HEK293 (cell line): Measurements from ENCODE around the gene BAG5.
A peak's percentile ranks its signal among the peaks of the same experiment; 100 is the strongest.

Experiments used
- CTCF ChIA-PET: fragments of 350-600 bp; formaldehyde crosslinking; extraction: SDS; loops from one replicate; lab custom pipeline; 2021; ENCODE audit warnings: antibody characterized with exemption; lab: Yijun Ruan, JAX
- POLR2A ChIA-PET: fragments of 300-600 bp; formaldehyde crosslinking; extraction: SDS; loops from one replicate; lab custom pipeline; 2020; ENCODE audit warnings: antibody characterized with exemption, inconsistent platforms; lab: Yijun Ruan, JAX
- H3K27ac ChIP-seq: fragments of 200-500 bp; sonication (Bioruptor generic); 2 replicates; pipeline ENCODE4 v1.5.1; 2014; ENCODE audit warnings: low read depth, low read length, control low read depth, inconsistent platforms; ENCODE audit errors: extremely low read depth
- H3K36me3 ChIP-seq, 2 experiments: fragments of 200-500 bp in 1 of 2; sonication (Bioruptor generic) in 1 of 2; 1 replicate in 1 of 2; 2 replicates in 1 of 2; pipeline ENCODE4 v1.5.1; 2014 to 2017; ENCODE audit warnings: inconsistent platforms in 2 of 2, low read length in 2 of 2; ENCODE audit not compliant: control insufficient read depth in 2 of 2, insufficient read depth in 1 of 2
- H3K4me1 ChIP-seq: fragments of 200-500 bp; sonication (Bioruptor generic); 2 replicates; pipeline ENCODE4 v1.5.1; 2014; ENCODE audit warnings: mild to moderate bottlenecking, low read length, inconsistent platforms; ENCODE audit not compliant: control insufficient read depth, insufficient read depth
- H3K4me3 ChIP-seq: 2 replicates; pipeline ENCODE4 v1.5.1; 2011; ENCODE audit warnings: low read depth, mild to moderate bottlenecking, control low read depth, low read length, moderate library complexity
- H3K9me3 ChIP-seq: fragments of 200-500 bp; sonication (Bioruptor generic); 2 replicates; pipeline ENCODE4 v1.5.1; 2014; ENCODE audit warnings: low read depth, low read length, inconsistent platforms; ENCODE audit not compliant: control insufficient read depth, insufficient read depth
- GLI2 ChIP-seq: fragments of 450-650 bp; formaldehyde crosslinking; IDR thresholded peaks from 2 replicates; pipeline ENCODE4; 2017; ENCODE audit warnings: missing biosample characterization, missing genetic modification characterization, low read depth, borderline replicate concordance
- GLIS2 ChIP-seq: fragments of 450-650 bp; formaldehyde crosslinking; IDR thresholded peaks from 2 replicates; pipeline ENCODE4 v1.5.1; 2016; ENCODE audit warnings: missing biosample characterization, missing genetic modification characterization
- KLF16 ChIP-seq: fragments of 450-650 bp; formaldehyde crosslinking; IDR thresholded peaks from 2 replicates; pipeline ENCODE4 v1.5.1; 2017; ENCODE audit warnings: missing biosample characterization, missing genetic modification characterization
- ZBTB1 ChIP-seq: fragments of 450-650 bp; formaldehyde crosslinking; IDR thresholded peaks from 2 replicates; pipeline ENCODE4 v1.5.1; 2016; ENCODE audit warnings: missing biosample characterization, missing genetic modification characterization
- ZBTB8A ChIP-seq: fragments of 450-650 bp; formaldehyde crosslinking; IDR thresholded peaks from 2 replicates; pipeline ENCODE4 v1.5.1; 2016; ENCODE audit warnings: missing biosample characterization, missing genetic modification characterization
- ZFHX2 ChIP-seq: fragments of 450-650 bp; formaldehyde crosslinking; conservative IDR thresholded peaks from 2 replicates; pipeline ENCODE4 v1.5.1; 2016; ENCODE audit warnings: missing biosample characterization, missing genetic modification characterization
- ZNF112 ChIP-seq: fragments of 450-650 bp; formaldehyde crosslinking; IDR thresholded peaks from 2 replicates; pipeline ENCODE4 v1.5.0; 2017; ENCODE audit warnings: missing biosample characterization, missing genetic modification characterization
- ZNF132 ChIP-seq: fragments of 450-650 bp; formaldehyde crosslinking; IDR thresholded peaks from 2 replicates; pipeline ENCODE4 v1.5.1; 2017; ENCODE audit warnings: missing biosample characterization, missing genetic modification characterization, borderline replicate concordance
- ZNF146 ChIP-seq: fragments of 450-650 bp; formaldehyde crosslinking; IDR thresholded peaks from 2 replicates; pipeline ENCODE4 v1.5.1; 2016; ENCODE audit warnings: missing biosample characterization, missing genetic modification characterization
- ZNF214 ChIP-seq: fragments of 450-650 bp; formaldehyde crosslinking; IDR thresholded peaks from 2 replicates; pipeline ENCODE4 v1.5.1; 2017; ENCODE audit warnings: missing biosample characterization, mild to moderate bottlenecking, missing genetic modification characterization, borderline replicate concordance
- ZNF302 ChIP-seq: fragments of 450-650 bp; formaldehyde crosslinking; IDR thresholded peaks from 2 replicates; pipeline ENCODE4 v1.5.1; 2016; ENCODE audit warnings: missing biosample characterization, missing genetic modification characterization, low read depth
- ZNF391 ChIP-seq: fragments of 450-650 bp; formaldehyde crosslinking; IDR thresholded peaks from 2 replicates; pipeline ENCODE4 v1.5.1; 2016; ENCODE audit warnings: low read depth, missing biosample characterization, missing genetic modification characterization, borderline replicate concordance
- ZNF394 ChIP-seq: fragments of 450-650 bp; formaldehyde crosslinking; IDR thresholded peaks from 2 replicates; pipeline ENCODE4 v1.5.1; 2016; ENCODE audit warnings: missing biosample characterization, missing genetic modification characterization, mild to moderate bottlenecking, moderate library complexity, borderline replicate concordance
- ZNF404 ChIP-seq: fragments of 450-650 bp; formaldehyde crosslinking; IDR thresholded peaks from 2 replicates; pipeline ENCODE4 v1.5.1; 2017; ENCODE audit warnings: missing biosample characterization, missing genetic modification characterization
- ZNF449 ChIP-seq: fragments of 450-650 bp; formaldehyde crosslinking; IDR thresholded peaks from 2 replicates; pipeline ENCODE4 v1.5.1; 2017; ENCODE audit warnings: missing biosample characterization, mild to moderate bottlenecking, missing genetic modification characterization, moderate library complexity
- ZNF549 ChIP-seq: fragments of 450-650 bp; IDR thresholded peaks from 2 replicates; pipeline ENCODE4 v1.5.1; 2018; ENCODE audit warnings: missing biosample characterization, missing genetic modification characterization, mild to moderate bottlenecking, inconsistent platforms, moderate library complexity
- ZNF624 ChIP-seq: fragments of 450-650 bp; formaldehyde crosslinking; IDR thresholded peaks from 2 replicates; pipeline ENCODE4 v1.5.1; 2017; ENCODE audit warnings: missing biosample characterization, missing genetic modification characterization
- ZNF626 ChIP-seq: fragments of 450-650 bp; sonication (Bioruptor Pico); formaldehyde crosslinking; IDR thresholded peaks from 2 replicates; pipeline ENCODE4 v1.5.1; 2018; ENCODE audit warnings: missing biosample characterization, missing genetic modification characterization, inconsistent platforms
- ZNF654 ChIP-seq: fragments of 450-650 bp; formaldehyde crosslinking; IDR thresholded peaks from 2 replicates; pipeline ENCODE4 v1.5.1; 2016; ENCODE audit warnings: low read depth, missing biosample characterization, missing genetic modification characterization
- ZNF664 ChIP-seq: fragments of 450-650 bp; formaldehyde crosslinking; IDR thresholded peaks from 2 replicates; pipeline ENCODE4 v1.5.1; 2016; ENCODE audit warnings: missing biosample characterization, missing genetic modification characterization
- ZNF707 ChIP-seq: fragments of 450-650 bp; formaldehyde crosslinking; IDR thresholded peaks from 2 replicates; pipeline ENCODE4 v1.5.1; 2016; ENCODE audit warnings: missing biosample characterization, missing genetic modification characterization
- ZSCAN30 ChIP-seq: fragments of 450-650 bp; IDR thresholded peaks from 2 replicates; pipeline ENCODE4 v1.5.1; 2018; ENCODE audit warnings: missing biosample characterization, mild to moderate bottlenecking, missing genetic modification characterization, moderate library complexity
- TF ChIP-seq, protein P1 (sequence below): fragments of 450-650 bp; formaldehyde crosslinking; IDR thresholded peaks from 2 replicates; pipeline ENCODE4 v1.5.1; 2016; ENCODE audit warnings: missing biosample characterization, missing genetic modification characterization
- TF ChIP-seq, protein P2 (sequence below): fragments of 450-650 bp; formaldehyde crosslinking; IDR thresholded peaks from 2 replicates; pipeline ENCODE4 v1.5.1; 2016; ENCODE audit warnings: missing biosample characterization, missing genetic modification characterization, borderline replicate concordance
- TF ChIP-seq, protein P3 (sequence below): fragments of 450-650 bp; formaldehyde crosslinking; IDR thresholded peaks from 2 replicates; pipeline ENCODE4 v1.5.1; 2016; ENCODE audit warnings: missing biosample characterization, missing genetic modification characterization
- TF ChIP-seq, protein P4 (sequence below): fragments of 450-650 bp; formaldehyde crosslinking; IDR thresholded peaks from 2 replicates; pipeline ENCODE4 v1.5.1; 2016; ENCODE audit warnings: missing biosample characterization, missing genetic modification characterization
- TF ChIP-seq, protein P5 (sequence below): fragments of 450-650 bp; formaldehyde crosslinking; IDR thresholded peaks from 2 replicates; pipeline ENCODE4 v1.5.1; 2016; ENCODE audit warnings: missing biosample characterization, missing genetic modification characterization

The BAG5 gene

DNA sequence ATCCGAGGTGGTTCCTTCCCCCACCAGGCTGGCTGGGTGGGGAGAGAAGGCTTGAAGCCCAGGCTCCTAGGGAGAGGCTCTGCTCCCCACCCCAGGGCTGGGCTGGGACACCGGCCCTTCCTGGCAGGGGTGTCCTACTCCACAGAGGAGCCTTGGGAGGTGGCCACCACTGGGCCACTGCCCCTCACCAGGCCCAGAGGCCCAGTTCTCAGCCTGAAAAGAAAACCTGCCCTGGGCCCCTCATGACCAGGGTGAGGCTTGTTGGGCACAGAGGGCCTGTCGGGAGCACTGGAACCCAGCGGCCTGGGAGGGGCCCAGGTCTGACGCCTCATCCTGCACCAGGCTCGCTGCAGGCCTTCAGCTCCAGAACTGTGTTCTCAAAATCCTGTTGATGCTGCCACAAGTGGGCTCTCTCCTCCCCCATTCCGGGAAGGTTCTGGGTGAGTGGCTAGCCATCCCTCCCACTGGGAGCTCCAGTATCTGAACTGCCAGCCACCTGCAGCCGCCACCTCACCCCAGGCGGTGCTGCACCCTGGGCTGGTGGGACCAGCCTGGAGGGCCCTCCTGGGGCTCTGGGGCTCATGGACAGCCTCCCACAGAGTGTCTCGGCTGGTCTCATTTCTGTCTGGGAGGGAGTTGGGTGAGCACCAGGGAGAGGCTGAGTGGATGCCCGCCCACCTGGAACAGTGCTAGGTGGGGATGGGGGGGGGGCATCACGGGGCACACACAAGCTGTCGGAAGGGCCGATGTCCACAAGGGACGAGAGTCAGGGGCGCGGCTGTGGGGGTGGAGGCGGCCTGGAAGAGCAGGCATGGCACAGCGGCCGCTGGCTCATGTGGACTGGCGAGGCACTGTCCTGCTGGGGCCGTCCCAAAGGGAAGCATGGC is 11.8 kb downstream of the BAG5 start:
- H3K36me3 ChIP-seq, result no peaks in the 10 kb centered on the region
- H3K27ac ChIP-seq, result 0 out of 2 replicates have a peak overlapping the region, but pooled peaks have one; percentile 24
- POLR2A ChIA-PET, result interaction anchor here (1.0 kb wide), 1 partner anchor 22 kb away, joined by 3 read pairs; no protein-coding TSS in a partner anchor
- H3K4me1 ChIP-seq, result no peaks in the 10 kb centered on the region; the same call in 1 of the 2 replicates
- CTCF ChIA-PET, result interaction anchor here (0.6 to 6.0 kb wide), 3 partner anchors 33 to 876 kb away, joined by 3 to 48 read pairs (median 11); no protein-coding TSS in a partner anchor
- no peak overlapping the region for H3K4me3 ChIP-seq
- H3K9me3 ChIP-seq, result no peaks in the 10 kb centered on the region
- TF ChIP-seq ZNF549 (tag by site-specific recombination) (no peak), ZNF146 (tag by site-specific recombination) (no peak), ZNF664 (tag by site-specific recombination) (no peak), GLIS2 (tag by site-specific recombination) (no peak), ZNF404 (no peak), ZNF394 (no peak), ZBTB1 (tag by site-specific recombination) (no peak), ZSCAN30 (tag by site-specific recombination) (no peak), ZNF707 (tag by site-specific recombination) (no peak), ZFHX2 (peak; percentile 42; the same call in 1 of the 2 replicates), ZNF626 (no peak), ZNF214 (no peak), ZNF302 (tag by site-specific recombination) (no peak), ZNF391 (no peak), KLF16 (tag by site-specific recombination) (no peak), ZNF449 (tag by site-specific recombination) (no peak), ZNF624 (tag by site-specific recombination) (no peak), ZNF132 (tag by site-specific recombination) (no peak), ZBTB8A (no peak), ZNF112 (no peak), ZNF654 (tag by site-specific recombination) (no peak), GLI2 (no peak)
- TF ChIP-seq, protein P1, sequence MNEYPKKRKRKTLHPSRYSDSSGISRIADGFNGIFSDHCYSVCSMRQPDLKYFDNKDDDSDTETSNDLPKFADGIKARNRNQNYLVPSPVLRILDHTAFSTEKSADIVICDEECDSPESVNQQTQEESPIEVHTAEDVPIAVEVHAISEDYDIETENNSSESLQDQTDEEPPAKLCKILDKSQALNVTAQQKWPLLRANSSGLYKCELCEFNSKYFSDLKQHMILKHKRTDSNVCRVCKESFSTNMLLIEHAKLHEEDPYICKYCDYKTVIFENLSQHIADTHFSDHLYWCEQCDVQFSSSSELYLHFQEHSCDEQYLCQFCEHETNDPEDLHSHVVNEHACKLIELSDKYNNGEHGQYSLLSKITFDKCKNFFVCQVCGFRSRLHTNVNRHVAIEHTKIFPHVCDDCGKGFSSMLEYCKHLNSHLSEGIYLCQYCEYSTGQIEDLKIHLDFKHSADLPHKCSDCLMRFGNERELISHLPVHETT, result no peak
- TF ChIP-seq, protein P2, sequence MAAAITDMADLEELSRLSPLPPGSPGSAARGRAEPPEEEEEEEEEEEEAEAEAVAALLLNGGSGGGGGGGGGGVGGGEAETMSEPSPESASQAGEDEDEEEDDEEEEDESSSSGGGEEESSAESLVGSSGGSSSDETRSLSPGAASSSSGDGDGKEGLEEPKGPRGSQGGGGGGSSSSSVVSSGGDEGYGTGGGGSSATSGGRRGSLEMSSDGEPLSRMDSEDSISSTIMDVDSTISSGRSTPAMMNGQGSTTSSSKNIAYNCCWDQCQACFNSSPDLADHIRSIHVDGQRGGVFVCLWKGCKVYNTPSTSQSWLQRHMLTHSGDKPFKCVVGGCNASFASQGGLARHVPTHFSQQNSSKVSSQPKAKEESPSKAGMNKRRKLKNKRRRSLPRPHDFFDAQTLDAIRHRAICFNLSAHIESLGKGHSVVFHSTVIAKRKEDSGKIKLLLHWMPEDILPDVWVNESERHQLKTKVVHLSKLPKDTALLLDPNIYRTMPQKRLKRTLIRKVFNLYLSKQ (tag by site-specific recombination), result no peak
- TF ChIP-seq, protein P3, sequence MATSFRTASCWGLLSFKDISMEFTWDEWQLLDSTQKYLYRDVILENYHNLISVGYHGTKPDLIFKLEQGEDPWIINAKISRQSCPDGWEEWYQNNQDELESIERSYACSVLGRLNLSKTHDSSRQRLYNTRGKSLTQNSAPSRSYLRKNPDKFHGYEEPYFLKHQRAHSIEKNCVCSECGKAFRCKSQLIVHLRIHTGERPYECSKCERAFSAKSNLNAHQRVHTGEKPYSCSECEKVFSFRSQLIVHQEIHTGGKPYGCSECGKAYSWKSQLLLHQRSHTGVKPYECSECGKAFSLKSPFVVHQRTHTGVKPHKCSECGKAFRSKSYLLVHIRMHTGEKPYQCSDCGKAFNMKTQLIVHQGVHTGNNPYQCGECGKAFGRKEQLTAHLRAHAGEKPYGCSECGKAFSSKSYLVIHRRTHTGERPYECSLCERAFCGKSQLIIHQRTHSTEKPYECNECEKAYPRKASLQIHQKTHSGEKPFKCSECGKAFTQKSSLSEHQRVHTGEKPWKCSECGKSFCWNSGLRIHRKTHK (tag by site-specific recombination), result no peak
- TF ChIP-seq, protein P4, sequence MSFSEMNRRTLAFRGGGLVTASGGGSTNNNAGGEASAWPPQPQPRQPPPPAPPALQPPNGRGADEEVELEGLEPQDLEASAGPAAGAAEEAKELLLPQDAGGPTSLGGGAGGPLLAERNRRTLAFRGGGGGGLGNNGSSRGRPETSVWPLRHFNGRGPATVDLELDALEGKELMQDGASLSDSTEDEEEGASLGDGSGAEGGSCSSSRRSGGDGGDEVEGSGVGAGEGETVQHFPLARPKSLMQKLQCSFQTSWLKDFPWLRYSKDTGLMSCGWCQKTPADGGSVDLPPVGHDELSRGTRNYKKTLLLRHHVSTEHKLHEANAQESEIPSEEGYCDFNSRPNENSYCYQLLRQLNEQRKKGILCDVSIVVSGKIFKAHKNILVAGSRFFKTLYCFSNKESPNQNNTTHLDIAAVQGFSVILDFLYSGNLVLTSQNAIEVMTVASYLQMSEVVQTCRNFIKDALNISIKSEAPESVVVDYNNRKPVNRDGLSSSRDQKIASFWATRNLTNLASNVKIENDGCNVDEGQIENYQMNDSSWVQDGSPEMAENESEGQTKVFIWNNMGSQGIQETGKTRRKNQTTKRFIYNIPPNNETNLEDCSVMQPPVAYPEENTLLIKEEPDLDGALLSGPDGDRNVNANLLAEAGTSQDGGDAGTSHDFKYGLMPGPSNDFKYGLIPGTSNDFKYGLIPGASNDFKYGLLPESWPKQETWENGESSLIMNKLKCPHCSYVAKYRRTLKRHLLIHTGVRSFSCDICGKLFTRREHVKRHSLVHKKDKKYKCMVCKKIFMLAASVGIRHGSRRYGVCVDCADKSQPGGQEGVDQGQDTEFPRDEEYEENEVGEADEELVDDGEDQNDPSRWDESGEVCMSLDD, result no peak
- TF ChIP-seq, protein P5, sequence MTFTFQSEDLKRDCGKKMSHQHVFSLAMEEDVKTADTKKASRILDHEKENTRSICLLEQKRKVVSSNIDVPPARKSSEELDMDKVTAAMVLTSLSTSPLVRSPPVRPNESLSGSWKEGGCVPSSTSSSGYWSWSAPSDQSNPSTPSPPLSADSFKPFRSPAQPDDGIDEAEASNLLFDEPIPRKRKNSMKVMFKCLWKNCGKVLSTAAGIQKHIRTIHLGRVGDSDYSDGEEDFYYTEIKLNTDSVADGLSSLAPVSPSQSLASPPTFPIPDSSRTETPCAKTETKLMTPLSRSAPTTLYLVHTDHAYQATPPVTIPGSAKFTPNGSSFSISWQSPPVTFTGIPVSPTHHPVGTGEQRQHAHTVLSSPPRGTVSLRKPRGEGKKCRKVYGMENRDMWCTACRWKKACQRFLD, result no peak
